ENCODE measurements around the gene GBE1.

GRCh38 chr3:81765400-81765799 lies 4.0 kb upstream of the GBE1 start:
- TF ChIP-seq TAF1 (IDR thresholded peaks at IDR 0.05; ENCODE audit: low read depth, low read length) (no peak), POLR2A (IDR thresholded peaks at IDR 0.05; ENCODE audit: low read depth, low read length) (no peak), POLR2AphosphoS5 (IDR thresholded peaks at IDR 0.05; ENCODE audit: low read depth, low read length) (no peak), PAX5 (IDR thresholded peaks at IDR 0.05; ENCODE audit: insufficient read depth, low read length, severe bottlenecking) (no peak), SPI1 (IDR thresholded peaks at IDR 0.05; ENCODE audit: low read depth, low read length) (no peak)

All from GM12891 (cell line).